ENCODE results near the gene GRIN3B.

DNA sequence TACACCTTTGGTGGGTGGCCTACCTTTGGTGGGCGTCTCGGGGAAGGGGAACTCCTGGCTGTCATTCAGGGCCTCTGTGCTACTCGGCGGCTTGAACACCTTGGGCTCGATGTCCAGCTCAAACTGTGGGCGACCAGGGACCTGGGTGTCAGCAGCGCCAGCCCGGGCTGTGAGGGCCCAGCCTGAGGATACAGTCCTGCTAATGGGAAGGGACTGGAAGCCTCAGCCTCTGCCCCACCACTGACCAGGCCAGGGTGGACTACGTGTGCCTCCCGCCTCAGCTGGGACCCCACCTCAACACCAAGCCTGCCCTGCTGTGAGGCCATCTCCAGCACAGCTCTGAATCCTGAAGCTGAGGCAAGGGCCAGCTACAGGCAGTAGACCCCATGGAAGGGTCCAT is 13.0 kb downstream of the GRIN3B start:
- TF ChIP-seq POLR2AphosphoS5 (IDR thresholded peaks at IDR 0.05; ENCODE audit: low read depth) (peak; percentile 34; the same call in 1 of the 2 replicates), CTCF (IDR thresholded peaks at IDR 0.05; ENCODE audit: insufficient read depth, low read length) (no peak), REST (IDR thresholded peaks at IDR 0.05; ENCODE audit: insufficient replicate concordance, low read depth) (no peak), GABPA (IDR thresholded peaks at IDR 0.05; ENCODE audit: low read depth) (no peak), SPI1 (IDR thresholded peaks at IDR 0.05; ENCODE audit: borderline replicate concordance, low read depth) (no peak)
